ENCODE measurements around the gene NHLRC4.

Gene NHLRC4

DNA sequence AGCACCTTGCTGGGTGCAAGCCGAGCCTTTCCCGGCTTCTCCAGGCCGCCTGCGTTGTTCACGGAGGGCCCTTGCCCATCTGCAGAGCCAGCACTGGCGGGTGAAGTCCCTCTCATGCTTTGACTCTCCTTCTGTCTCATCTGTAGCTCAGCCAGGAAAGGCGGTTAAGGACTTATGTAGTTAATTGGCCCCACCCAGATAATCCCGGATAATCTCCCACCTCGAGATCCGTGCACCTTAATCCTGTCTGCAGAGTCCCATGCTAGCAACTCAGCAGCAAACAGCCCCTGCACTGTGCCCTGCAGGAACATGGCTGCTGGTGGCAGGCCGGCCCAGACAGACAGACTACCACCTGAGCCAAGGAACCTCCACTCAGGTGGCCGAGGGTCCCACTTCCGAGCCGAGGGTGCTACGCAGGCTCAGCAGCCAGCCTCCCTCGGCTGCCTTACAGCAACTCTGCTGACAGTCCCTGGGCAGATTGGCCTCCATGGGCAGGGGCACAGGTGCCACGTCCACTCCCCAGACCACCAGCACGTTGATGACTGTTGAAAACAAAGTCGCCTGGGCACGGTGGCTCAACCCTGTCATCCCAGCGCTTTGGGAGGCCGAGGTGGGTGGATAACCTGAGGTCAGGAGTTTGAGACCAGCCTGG lies 40.0 kb downstream of the NHLRC4 start:
- DNase-seq, result no peak

DNA sequence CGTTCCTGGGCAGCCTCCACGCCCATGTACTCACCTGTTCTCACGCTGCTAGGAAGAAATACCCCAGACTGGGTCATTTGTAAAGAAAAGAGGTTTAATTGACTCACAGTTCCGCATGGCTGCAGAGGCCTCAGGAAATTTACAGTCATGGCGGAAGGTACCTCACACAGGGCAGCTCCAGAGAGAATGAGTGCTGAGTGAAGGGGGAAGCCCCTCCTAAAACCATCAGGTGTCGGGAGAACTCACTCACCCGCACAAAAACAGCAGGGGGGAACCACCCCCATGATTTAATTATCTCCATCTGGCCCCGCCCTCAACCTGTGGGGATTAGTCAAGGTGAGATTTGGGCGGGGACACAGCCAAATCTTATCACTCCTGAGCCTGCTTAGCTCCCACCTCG lies 41.2 kb downstream of the NHLRC4 start:
- DNase-seq, result no peak

DNA sequence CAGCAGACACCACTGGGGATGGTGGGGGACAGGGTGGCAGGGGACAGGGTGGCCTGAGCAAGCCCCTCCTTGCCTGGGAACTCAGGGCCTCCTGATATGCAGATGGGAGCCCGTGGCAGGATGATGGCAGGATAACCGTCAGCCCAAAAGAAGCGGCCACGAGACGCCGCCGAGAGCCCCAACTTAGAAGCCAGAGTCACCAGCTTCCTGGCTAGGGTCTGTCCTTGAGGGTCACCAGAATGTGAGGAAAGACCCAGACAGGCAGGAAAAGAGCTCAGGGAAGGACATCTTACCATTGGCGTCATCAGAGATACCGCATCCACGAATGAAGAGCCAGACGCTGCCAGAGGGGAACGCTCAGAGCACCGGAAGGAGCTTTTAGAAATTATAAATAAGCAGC lies 42.5 kb downstream of the NHLRC4 start:
- no peak for DNase-seq

DNA sequence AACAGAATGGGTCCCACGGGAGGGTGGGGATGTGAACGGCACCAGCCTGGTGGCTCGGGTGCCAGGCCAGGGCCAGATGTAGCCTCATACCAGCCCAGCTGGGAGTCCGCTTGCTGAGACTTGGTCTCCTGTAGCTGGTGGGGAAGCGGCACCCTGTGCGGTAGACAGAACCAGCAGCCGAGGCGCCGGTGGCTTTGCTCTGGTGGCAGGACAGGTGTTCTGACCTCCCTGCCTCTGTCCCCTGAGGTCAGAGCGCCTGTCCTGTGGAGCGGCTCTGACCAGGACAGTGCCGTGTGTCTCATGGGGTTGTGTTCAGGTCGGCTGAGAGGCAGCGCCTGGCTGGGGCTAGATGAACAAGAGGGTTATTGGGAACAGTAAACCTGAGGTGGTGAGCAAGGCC lies 43.2 kb downstream of the NHLRC4 start:
- DNase-seq, result no peak

DNA sequence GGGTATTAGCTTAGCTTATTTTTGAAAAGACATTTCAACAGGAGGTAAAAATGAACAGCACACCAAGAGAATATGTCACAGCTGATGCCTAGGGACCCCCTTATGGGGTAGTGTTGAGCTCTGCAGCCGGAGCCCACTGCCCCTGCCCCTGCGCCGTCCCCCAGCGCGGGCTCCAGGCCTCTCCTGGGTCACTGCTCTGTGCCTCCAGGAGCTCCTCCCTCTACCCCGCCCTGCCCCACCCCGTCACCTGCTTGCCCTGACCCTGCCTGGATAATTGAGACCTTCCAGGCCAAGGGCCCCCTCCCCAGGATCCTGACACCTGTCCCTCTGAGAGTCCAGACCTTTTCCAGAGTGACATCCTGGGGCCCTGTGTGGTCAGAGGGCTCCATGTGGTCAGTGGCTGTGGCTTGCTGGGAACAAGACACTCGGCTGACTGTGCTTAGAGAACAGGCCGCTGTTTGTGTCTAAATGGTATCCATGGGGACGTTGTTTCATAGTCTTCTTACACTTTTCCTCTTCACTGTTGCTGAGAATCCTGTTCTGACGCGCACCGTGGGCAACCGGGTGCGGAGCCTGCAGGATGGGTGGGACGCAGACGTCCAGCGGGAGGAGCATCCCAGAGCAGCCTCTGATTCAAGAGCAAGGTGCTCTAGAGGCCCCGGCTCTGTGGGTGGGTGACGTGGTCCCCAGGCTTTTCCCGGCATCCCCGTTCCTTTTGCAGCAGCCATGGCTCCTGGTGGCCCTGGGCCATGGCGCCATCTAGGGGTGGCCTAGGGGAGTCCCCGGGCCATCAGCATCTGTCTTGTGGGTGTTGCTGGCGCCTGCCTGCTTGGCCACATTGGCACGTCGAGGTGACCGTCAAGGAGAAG lies 43.9 kb downstream of the NHLRC4 start:
- DNase-seq, result peak; percentile 61

DNA sequence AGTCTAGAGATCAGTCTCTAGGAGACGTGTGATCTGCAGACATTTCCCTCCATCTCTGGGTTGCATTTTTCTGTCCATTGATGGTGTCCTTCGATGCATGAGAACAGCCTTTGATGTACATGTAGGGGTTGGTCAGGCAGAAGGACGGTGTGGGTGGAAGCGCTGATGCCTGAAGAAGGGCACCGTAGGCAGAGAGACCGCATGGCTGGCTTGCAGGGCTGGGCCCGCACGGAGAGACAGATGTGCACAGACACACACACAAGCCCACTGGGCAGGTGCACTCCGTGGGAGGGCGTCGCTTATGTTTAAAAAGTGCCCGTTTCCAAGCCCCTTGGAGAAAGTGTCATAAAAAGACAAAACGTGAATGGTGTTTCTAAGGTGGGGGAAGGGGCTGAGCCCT lies 48.3 kb downstream of the NHLRC4 start:
- DNase-seq, result no peak

DNA sequence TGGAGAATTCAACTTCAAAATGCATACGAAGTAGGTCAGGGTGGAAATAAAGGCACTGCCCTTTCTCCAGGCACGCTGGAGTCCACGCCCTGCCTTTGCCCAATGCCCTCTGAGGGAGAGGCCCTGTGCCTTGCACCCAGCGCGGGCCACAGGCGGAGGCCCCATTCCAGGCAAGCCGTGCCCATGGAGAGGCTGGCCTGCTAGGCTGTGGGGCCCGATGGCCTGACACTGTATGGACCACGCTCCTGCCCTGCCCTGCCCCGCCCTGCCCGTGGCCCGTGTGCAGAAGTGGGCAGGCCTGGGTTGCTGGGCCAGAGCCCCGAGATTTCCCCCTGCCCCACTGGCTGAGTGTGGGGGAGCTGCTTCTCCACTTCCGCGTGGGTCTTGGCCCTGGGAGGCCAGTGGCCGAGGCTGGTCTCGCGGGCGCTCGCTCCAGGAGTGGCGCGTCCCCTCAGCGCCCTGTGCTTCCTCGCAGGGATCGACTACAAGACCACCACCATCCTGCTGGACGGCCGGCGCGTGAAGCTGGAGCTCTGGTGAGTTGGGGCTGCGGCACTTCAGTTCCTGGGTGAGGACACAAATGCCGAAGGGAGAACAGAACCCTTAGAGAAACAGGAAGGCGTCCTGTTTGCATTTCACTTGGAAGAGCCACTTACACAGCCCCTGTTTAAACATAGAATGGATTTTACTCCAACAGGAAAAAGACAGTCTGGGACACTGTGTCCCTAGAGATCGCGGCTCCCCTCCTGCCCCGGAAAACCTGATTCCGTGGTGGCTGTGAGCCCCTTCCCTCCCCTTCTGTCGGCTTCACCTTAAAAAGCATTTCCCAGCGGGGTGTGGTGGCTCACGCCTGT lies 50.2 kb downstream of the NHLRC4 start:
- DNase-seq, result no peak

DNA sequence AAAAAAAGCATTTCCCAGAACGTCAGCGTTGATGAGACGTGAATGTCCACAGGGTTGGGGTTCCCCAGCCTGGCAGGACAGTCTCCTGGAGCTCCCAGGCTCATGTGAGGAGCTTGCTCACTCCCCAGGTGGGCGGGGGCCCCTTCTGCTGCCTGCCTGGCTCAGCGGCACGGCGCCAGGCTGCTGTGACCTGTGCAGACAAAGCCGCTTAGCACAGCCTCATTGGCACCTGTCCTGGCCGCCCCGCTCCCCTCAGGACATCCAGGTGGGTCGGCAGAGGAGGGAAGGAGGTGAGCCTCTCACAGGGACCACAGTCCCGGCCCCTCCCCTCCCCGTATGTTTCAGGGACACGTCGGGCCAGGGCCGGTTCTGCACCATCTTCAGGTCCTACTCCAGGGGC lies 51.0 kb downstream of the NHLRC4 start:
- DNase-seq, result no peak
